GM23338 (cell line): ENCODE measurements around the gene GNG12. TPM values are rescaled to one million over a fixed set of nuclear protein-coding genes. Genes with fewer than 3 reads are reported as not detected.

ENCODE experiments used
- ATAC-seq: fragments of 200-7000 bp; cut with Tn5 transposase; 3 replicates; pipeline ENCODE4 v1.9.1; 2020
- DNase-seq: peaks from one replicate; pipeline ENCODE4 v3.0.0-alpha.2; 2015; ENCODE audit warnings: low spot score
- H2AFZ ChIP-seq: fragments of 200-600 bp; sonication (generic); 2 replicates; pipeline ENCODE4 v1.8.0; 2016; ENCODE audit warnings: antibody characterized with exemption, mild to moderate bottlenecking, moderate library complexity
- H3F3A ChIP-seq: fragments of 200-600 bp; sonication (generic); replicated peaks from 2 replicates; pipeline ENCODE4 v1.8.0; 2017; ENCODE audit warnings: antibody characterized with exemption, mixed run types, low read depth
- H3K27ac ChIP-seq: fragments of 200-600 bp; sonication (generic); 2 replicates; pipeline ENCODE4 v1.6.1; 2016; ENCODE audit warnings: low read depth
- H3K27me3 ChIP-seq: fragments of 200-600 bp; sonication (generic); 2 replicates; pipeline ENCODE4 v1.8.0; 2016; ENCODE audit warnings: mild to moderate bottlenecking, mixed run types, moderate library complexity; ENCODE audit not compliant: insufficient read depth
- H3K36me3 ChIP-seq: fragments of 200-600 bp; sonication (generic); 2 replicates; pipeline ENCODE4 v1.8.0; 2016; ENCODE audit warnings: mild to moderate bottlenecking; ENCODE audit not compliant: insufficient read depth
- H3K4me1 ChIP-seq: fragments of 200-600 bp; sonication (generic); 2 replicates; pipeline ENCODE4 v1.8.0; 2016; ENCODE audit warnings: mild to moderate bottlenecking, moderate library complexity; ENCODE audit not compliant: insufficient read depth
- H3K4me2 ChIP-seq: fragments of 200-600 bp; sonication (generic); 2 replicates; pipeline ENCODE4 v1.7.1; 2017; ENCODE audit warnings: mixed run types
- H3K4me3 ChIP-seq: fragments of 200-600 bp; sonication (generic); 2 replicates; pipeline ENCODE4 v1.6.1; 2016; ENCODE audit warnings: mixed run types
- H3K79me2 ChIP-seq: fragments of 200-600 bp; sonication (generic); replicated peaks from 2 replicates; pipeline ENCODE4 v1.8.0; 2017; ENCODE audit warnings: mild to moderate bottlenecking; ENCODE audit not compliant: insufficient read depth
- H3K9me2 ChIP-seq: fragments of 200-600 bp; sonication (generic); 2 replicates; pipeline ENCODE4 v1.8.0; 2017; ENCODE audit not compliant: insufficient read depth
- H4K20me1 ChIP-seq: fragments of 200-600 bp; sonication (generic); replicated peaks from 2 replicates; pipeline ENCODE4 v1.8.0; 2017; ENCODE audit warnings: mild to moderate bottlenecking; ENCODE audit not compliant: insufficient read depth
- H3K27ac Mint-ChIP-seq: 2 replicates; pipeline ENCODE4 v1.8.0; 2020; ENCODE audit warnings: inconsistent platforms, mild to moderate bottlenecking, moderate library complexity, mixed read lengths
- H3K27me3 Mint-ChIP-seq: 3 replicates; pipeline ENCODE4 v1.8.0; 2022; ENCODE audit warnings: low read depth, mild to moderate bottlenecking, moderate library complexity, mixed read lengths, inconsistent platforms; ENCODE audit not compliant: insufficient read depth, poor library complexity
- H3K36me3 Mint-ChIP-seq: 3 replicates; pipeline ENCODE4 v1.8.0; 2021; ENCODE audit warnings: low read depth, mild to moderate bottlenecking, inconsistent platforms, moderate library complexity, mixed read lengths
- H3K4me1 Mint-ChIP-seq: 3 replicates; pipeline ENCODE4 v1.8.0; 2020; ENCODE audit warnings: mild to moderate bottlenecking, inconsistent platforms, mixed read lengths
- H3K4me3 Mint-ChIP-seq: 3 replicates; pipeline ENCODE4 v1.8.0; 2021; ENCODE audit warnings: moderate library complexity, mild to moderate bottlenecking, inconsistent platforms, mixed read lengths
- H3K9me3 Mint-ChIP-seq: 3 replicates; pipeline ENCODE4 v1.8.0; 2020; ENCODE audit warnings: moderate library complexity, mild to moderate bottlenecking, inconsistent platforms, mixed read lengths
- CREB1 ChIP-seq: fragments of 250-450 bp; sonication (Bioruptor Pico); IDR thresholded peaks from 2 replicates; pipeline ENCODE4 v1.5.0; 2020; ENCODE audit warnings: low read depth, mild to moderate bottlenecking, moderate library complexity
- CTCF ChIP-seq, 2 experiments: fragments of 200-600 bp in 1 of 2; sonication (generic) in 1 of 2; conservative IDR thresholded peaks; 2 replicates each; pipeline versions ENCODE4 v1.5.1 to v1.6.1; 2016 to 2017; ENCODE audit warnings: antibody characterized with exemption in 2 of 2, low read depth in 2 of 2, mild to moderate bottlenecking in 2 of 2, moderate library complexity in 1 of 2
- JUNB ChIP-seq: IDR thresholded peaks from one replicate; pipeline ENCODE4 v1.6.1; 2016; ENCODE audit warnings: antibody characterized with exemption; ENCODE audit not compliant: unreplicated experiment
- NANOG ChIP-seq: IDR thresholded peaks from 2 replicates; pipeline ENCODE4 v1.6.1; 2016; ENCODE audit warnings: antibody characterized with exemption, borderline replicate concordance
- POLR2AphosphoS5 ChIP-seq: IDR thresholded peaks from 2 replicates; pipeline ENCODE4 v1.6.1; 2016; ENCODE audit warnings: antibody characterized with exemption, low read depth
- REST ChIP-seq: IDR thresholded peaks from one replicate; pipeline ENCODE4 v1.6.1; 2018; ENCODE audit warnings: antibody characterized with exemption; ENCODE audit not compliant: unreplicated experiment
- STAT1 ChIP-seq: IDR thresholded peaks from one replicate; pipeline ENCODE4 v1.6.1; 2016; ENCODE audit warnings: antibody characterized with exemption; ENCODE audit not compliant: unreplicated experiment
- ZNF114 ChIP-seq: fragments of 250-450 bp; sonication (Bioruptor Pico); IDR thresholded peaks from 2 replicates; pipeline ENCODE4 v1.5.0; 2020; ENCODE audit warnings: mild to moderate bottlenecking, moderate library complexity
- ZNF331 ChIP-seq: fragments of 250-450 bp; sonication (Bioruptor Pico); IDR thresholded peaks from 2 replicates; pipeline ENCODE4 v1.5.0; 2020; ENCODE audit warnings: low read depth, mild to moderate bottlenecking, moderate library complexity
- ZNF462 ChIP-seq: fragments of 250-450 bp; sonication (Bioruptor Pico); IDR thresholded peaks from 2 replicates; pipeline ENCODE4 v1.5.0; 2020; ENCODE audit warnings: mild to moderate bottlenecking, moderate library complexity
- polyA plus RNA-seq: library from polyadenylated mRNA; unstranded; fragments of >200 nt; fragmentation: Nextera tagmentation; extraction: Ambion mirVana; gene quantifications from 2 replicates; pipeline ENCODE4 v1.2.1, GENCODE V29; 2016
- total RNA-seq: library from RNA; depleted of rRNA; stranded (reverse); fragments of >200 nt; shearing (Covaris generic); gene quantifications from 2 replicates; pipeline ENCODE4 v1.2.3, GENCODE V29; 2014

Gene GNG12
- total and polyA plus RNA-seq, 2 experiments from 2014 or later, result 13.4 to 33.0 TPM

DNA sequence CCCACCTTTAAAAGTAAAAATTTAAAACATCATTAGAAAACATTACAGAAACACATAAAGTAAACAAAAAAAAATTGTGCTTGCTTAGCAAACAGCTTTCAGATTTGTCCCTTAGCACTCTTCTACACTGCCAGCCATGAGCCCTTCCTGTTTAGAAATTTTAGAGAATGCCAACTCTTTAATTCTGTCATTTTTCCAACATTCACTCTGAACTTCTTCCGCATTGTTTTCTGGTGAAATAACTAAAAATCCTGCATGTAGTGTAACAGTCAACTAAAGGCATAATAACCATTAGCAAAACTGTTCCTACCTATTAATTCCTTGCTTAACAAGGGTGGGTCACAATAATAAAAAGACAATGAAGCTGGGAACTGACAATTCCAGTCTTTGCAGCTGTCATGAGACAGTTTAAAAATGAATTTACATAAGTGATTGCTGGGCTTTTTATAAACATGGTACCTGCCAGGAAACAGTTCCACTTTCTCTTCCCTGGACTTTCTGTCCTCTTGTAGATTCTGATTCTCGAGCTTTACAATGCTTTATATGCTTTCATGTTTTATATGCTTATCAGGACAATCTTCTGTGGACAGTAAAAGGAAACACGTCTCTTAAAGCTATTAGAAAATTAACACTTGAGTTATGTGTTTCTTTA, 19.0 kb downstream of the GNG12 start:
- Histone ChIP-seq H4K20me1 (0 out of 2 replicates have a peak, but pooled peaks cover 4% of the 10 kb centered on the region), H3K36me3 (peaks cover 4% of the 10 kb centered on the region; the same call in 1 of the 2 replicates), H3K4me1 (peaks cover 19% of the 10 kb centered on the region), H3K4me3 (no peak overlapping the region), H3F3A (no peaks in the 10 kb centered on the region), H3K79me2 (peaks cover 22% of the 10 kb centered on the region; the same call in 1 of the 2 replicates), H3K27me3 (no peaks in the 10 kb centered on the region), H3K27ac (no peak overlapping the region), H3K9me2 (no peaks in the 10 kb centered on the region), H3K4me2 (no peak overlapping the region), H2AFZ (no peak overlapping the region)
- Mint-ChIP-seq H3K27me3 (peaks cover 6% of the 10 kb centered on the region), H3K4me3 (no peak overlapping the region), H3K36me3 (peaks cover 29% of the 10 kb centered on the region), H3K4me1 (peaks cover 9% of the 10 kb centered on the region), H3K27ac (no peak overlapping the region), H3K9me3 (peaks cover 22% of the 10 kb centered on the region)
- TF ChIP-seq CREB1 (CRISPR knock-in tag), result no peak
- no peak for DNase-seq
- no peak for ATAC-seq

DNA sequence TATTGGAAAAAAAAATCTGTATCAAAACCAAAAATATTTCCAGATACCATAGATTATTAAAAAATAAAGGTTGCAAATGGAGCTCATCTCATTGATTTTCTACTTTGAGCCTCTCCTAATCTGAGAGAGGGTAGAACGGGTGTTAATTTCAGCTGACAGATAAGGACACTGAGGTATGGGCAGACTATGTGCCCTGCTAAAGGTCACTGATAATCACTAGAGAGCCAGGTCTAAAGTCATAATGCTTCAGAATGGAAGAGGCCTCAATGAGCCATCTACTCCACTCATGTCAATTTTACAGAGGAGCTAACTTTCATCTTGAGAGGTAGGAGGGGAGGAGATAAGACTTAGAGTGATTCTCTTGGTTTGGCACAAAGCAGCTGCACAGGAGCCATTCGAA, 21.0 kb downstream of the GNG12 start:
- no peak overlapping the region for H3K27ac Mint-ChIP-seq
- H3K4me3 Mint-ChIP-seq, result no peak overlapping the region
- peaks cover 19% of the 10 kb centered on the region for H3K36me3 Mint-ChIP-seq
- Histone ChIP-seq H3K9me2 (no peaks in the 10 kb centered on the region), H3K27ac (no peak overlapping the region), H2AFZ (no peak overlapping the region), H3K79me2 (peaks cover 25% of the 10 kb centered on the region), H3K4me1 (peaks cover 19% of the 10 kb centered on the region), H3K4me2 (no peak overlapping the region), H4K20me1 (0 out of 2 replicates have a peak, but pooled peaks cover 9% of the 10 kb centered on the region), H3K36me3 (peaks cover 4% of the 10 kb centered on the region; the same call in 1 of the 2 replicates), H3K27me3 (no peaks in the 10 kb centered on the region), H3F3A (no peaks in the 10 kb centered on the region), H3K4me3 (no peak overlapping the region)
- peaks cover 13% of the 10 kb centered on the region for H3K9me3 Mint-ChIP-seq
- ATAC-seq, result no peak
- H3K4me1 Mint-ChIP-seq, result peaks cover 4% of the 10 kb centered on the region; the same call in 2 of the 3 replicates
- DNase-seq, result no peak
- H3K27me3 Mint-ChIP-seq, result peaks cover 2% of the 10 kb centered on the region
- TF ChIP-seq NANOG (no peak), JUNB (no peak), ZNF462 (CRISPR knock-in tag) (no peak), STAT1 (no peak), REST (no peak), CTCF (conservative IDR thresholded peaks at IDR 0.05; ENCODE audit: low read depth in 2 of 2) (no peak), ZNF114 (CRISPR knock-in tag) (no peak), ZNF331 (CRISPR knock-in tag) (no peak), POLR2AphosphoS5 (no peak)
